Keratinocyte (primary cell): Measurements from ENCODE around the gene ROR2. TPM values are rescaled to one million over a fixed set of nuclear protein-coding genes. Genes with fewer than 3 reads are reported as not detected.

ENCODE experiments used
- DNase-seq: peaks from one replicate; pipeline ENCODE4 v3.0.0-alpha.2; 2011; ENCODE audit warnings: low read depth, missing footprints, low spot score
- FAIRE-seq: peaks from 2 replicates; lab custom pipeline; 2011; peaks lifted over from hg19 to GRCh38; lab: Jason Lieb, UNC
- H2AFZ ChIP-seq: 2 replicates; pipeline ENCODE4 v1.6.0; 2012; ENCODE audit warnings: low read length, control low read depth, inconsistent platforms; ENCODE audit not compliant: control insufficient read depth
- H3K27ac ChIP-seq: 2 replicates; pipeline ENCODE4 v1.5.1; 2011; ENCODE audit warnings: low read length; ENCODE audit not compliant: control insufficient read depth, insufficient read depth
- H3K27me3 ChIP-seq: 3 replicates; pipeline ENCODE4 v1.6.0; 2011; ENCODE audit warnings: low read length; ENCODE audit not compliant: control insufficient read depth, insufficient read depth; ENCODE audit errors: extremely low read depth
- H3K36me3 ChIP-seq, 2 experiments: 2 replicates in 1 of 2; 3 replicates in 1 of 2; pipeline ENCODE4 v1.5.1; 2011; ENCODE audit warnings: low read length in 2 of 2, mild to moderate bottlenecking in 1 of 2; ENCODE audit not compliant: control insufficient read depth in 2 of 2, insufficient read depth in 2 of 2; ENCODE audit errors: extremely low read depth in 1 of 2
- H3K4me1 ChIP-seq: 3 replicates; pipeline ENCODE4 v1.5.1; 2011; ENCODE audit warnings: low read length; ENCODE audit not compliant: control insufficient read depth, insufficient read depth; ENCODE audit errors: extremely low read depth
- H3K4me2 ChIP-seq: 3 replicates; pipeline ENCODE4 v1.6.0; 2011; ENCODE audit warnings: low read depth, low read length; ENCODE audit not compliant: control insufficient read depth, insufficient read depth; ENCODE audit errors: extremely low read depth
- H3K4me3 ChIP-seq, 3 experiments: fragments of 200-600 bp in 1 of 3; sonication (generic) in 1 of 3; 2 replicates in 2 of 3; 3 replicates in 1 of 3; pipeline ENCODE4 v1.5.1; 2011 to 2016; ENCODE audit warnings: low read length in 3 of 3, mild to moderate bottlenecking in 3 of 3, control low read depth in 2 of 3, inconsistent platforms in 1 of 3, low read depth in 1 of 3, mixed read lengths in 1 of 3, mixed run types in 1 of 3, moderate library complexity in 1 of 3; ENCODE audit not compliant: control insufficient read depth in 2 of 3, insufficient read depth in 2 of 3; ENCODE audit errors: extremely low read depth in 1 of 3
- H3K79me2 ChIP-seq: 2 replicates; pipeline ENCODE4 v1.6.0; 2012; ENCODE audit warnings: low read length; ENCODE audit not compliant: control insufficient read depth, insufficient read depth
- H3K9ac ChIP-seq: 3 replicates; pipeline ENCODE4 v1.6.0; 2011; ENCODE audit warnings: low read length; ENCODE audit not compliant: control insufficient read depth, insufficient read depth; ENCODE audit errors: extremely low read depth
- H3K9me1 ChIP-seq: 3 replicates; pipeline ENCODE4 v1.6.0; 2011; ENCODE audit warnings: low read length; ENCODE audit not compliant: control insufficient read depth, insufficient read depth; ENCODE audit errors: extremely low read depth
- H3K9me3 ChIP-seq: 2 replicates; pipeline ENCODE4 v1.5.1; 2012; ENCODE audit warnings: low read depth, low read length; ENCODE audit not compliant: control insufficient read depth
- H4K20me1 ChIP-seq: 3 replicates; pipeline ENCODE4 v1.6.0; 2011; ENCODE audit warnings: low read length; ENCODE audit not compliant: control insufficient read depth, insufficient read depth; ENCODE audit errors: extremely low read depth
- EZH2 ChIP-seq: IDR thresholded peaks from one replicate; pipeline ENCODE4 v1.6.1; 2012; ENCODE audit warnings: inconsistent platforms, mild to moderate bottlenecking, low read length, moderate library complexity
- dilution Hi-C: fragments of 300-500 bp; cut with MboI; formaldehyde crosslinking; loops from one replicate; pipeline ENCODE4 v1.7.0; 2020; ENCODE audit warnings: low sequenced_read_pairs; ENCODE audit not compliant: extremely low pct_ligation_motif_present
- polyA plus RNA-seq, 5 experiments: library from polyadenylated mRNA; depleted of rRNA in 3 of 5; stranded (reverse) in 3 of 5; stranded (forward) in 1 of 5; unstranded in 1 of 5; fragments of >200 nt; gene quantifications; 1 replicate in 1 of 5; 2 replicates in 3 of 5; 3 replicates in 1 of 5; pipeline versions ENCODE4 v1.2.1 to v1.2.3, GENCODE V29; 2011 to 2012; ENCODE audit warnings: missing spikeins in 2 of 5, low read depth in 1 of 5, low replicate concordance in 1 of 5
- TF ChIP-seq, protein P1 (sequence below), 3 experiments: IDR thresholded peaks in 1 of 3; conservative IDR thresholded peaks in 1 of 3; optimal IDR thresholded peaks in 1 of 3; 2 replicates in 2 of 3; 3 replicates in 1 of 3; pipeline versions ENCODE3 to v1.5.1; 2011; ENCODE audit warnings: low read length in 3 of 3, mild to moderate bottlenecking in 3 of 3, moderate library complexity in 2 of 3, control low read depth in 1 of 3, inconsistent platforms in 1 of 3; ENCODE audit not compliant: insufficient read depth in 2 of 3; ENCODE audit errors: extremely low read depth in 1 of 3

The ROR2 gene
- polyA plus RNA-seq, 1 donor (not counting 4 experiments of a cell fraction or from before 2014, with no cell fraction given), result 0.22 TPM

DNA sequence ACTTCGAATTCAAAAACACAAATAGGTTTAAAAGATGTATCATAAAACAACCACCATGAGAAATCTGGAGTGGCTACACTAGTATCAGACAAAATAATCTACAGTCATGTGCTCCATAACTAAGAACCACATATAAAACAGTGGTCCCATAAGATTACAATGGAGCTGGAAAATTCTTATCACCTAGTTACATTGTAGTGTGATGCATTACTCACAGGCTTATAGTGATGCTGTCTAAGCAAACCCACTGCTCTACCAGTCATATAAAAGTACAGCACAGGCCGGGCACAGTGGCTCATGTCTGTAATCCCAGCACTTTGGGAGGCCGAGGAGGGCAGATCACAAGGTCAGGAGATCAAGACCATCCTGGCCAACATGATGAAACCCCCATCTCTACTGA, 160.1 kb downstream of the ROR2 start:
- Histone ChIP-seq H2AFZ (no peak overlapping the region), H3K9ac (no peak overlapping the region), H3K9me3 (no peaks in the 10 kb centered on the region), H3K9me1 (no peaks in the 10 kb centered on the region), H3K79me2 (no peaks in the 10 kb centered on the region), H3K27ac (no peak overlapping the region), H4K20me1 (no peaks in the 10 kb centered on the region), H3K36me3 (no peaks in the 10 kb centered on the region), H3K4me2 (no peak overlapping the region), H3K4me1 (peaks cover 3% of the 10 kb centered on the region), H3K4me3 (no peak overlapping the region), H3K27me3 (no peaks in the 10 kb centered on the region)
- dilution Hi-C loops, result no loop called here
- DNase-seq (no peak), FAIRE-seq (no peak)
- TF ChIP-seq, protein P1, sequence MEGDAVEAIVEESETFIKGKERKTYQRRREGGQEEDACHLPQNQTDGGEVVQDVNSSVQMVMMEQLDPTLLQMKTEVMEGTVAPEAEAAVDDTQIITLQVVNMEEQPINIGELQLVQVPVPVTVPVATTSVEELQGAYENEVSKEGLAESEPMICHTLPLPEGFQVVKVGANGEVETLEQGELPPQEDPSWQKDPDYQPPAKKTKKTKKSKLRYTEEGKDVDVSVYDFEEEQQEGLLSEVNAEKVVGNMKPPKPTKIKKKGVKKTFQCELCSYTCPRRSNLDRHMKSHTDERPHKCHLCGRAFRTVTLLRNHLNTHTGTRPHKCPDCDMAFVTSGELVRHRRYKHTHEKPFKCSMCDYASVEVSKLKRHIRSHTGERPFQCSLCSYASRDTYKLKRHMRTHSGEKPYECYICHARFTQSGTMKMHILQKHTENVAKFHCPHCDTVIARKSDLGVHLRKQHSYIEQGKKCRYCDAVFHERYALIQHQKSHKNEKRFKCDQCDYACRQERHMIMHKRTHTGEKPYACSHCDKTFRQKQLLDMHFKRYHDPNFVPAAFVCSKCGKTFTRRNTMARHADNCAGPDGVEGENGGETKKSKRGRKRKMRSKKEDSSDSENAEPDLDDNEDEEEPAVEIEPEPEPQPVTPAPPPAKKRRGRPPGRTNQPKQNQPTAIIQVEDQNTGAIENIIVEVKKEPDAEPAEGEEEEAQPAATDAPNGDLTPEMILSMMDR (optimal IDR thresholded peaks at IDR 0.05 in 1 of 3, IDR thresholded peaks at IDR 0.05 in 1 of 3, conservative IDR thresholded peaks at IDR 0.05 in 1 of 3; ENCODE audit: extremely low read depth in 1 of 3, insufficient read depth in 2 of 3, low read length in 3 of 3), result no peak
- no peak for TF ChIP-seq EZH2

DNA sequence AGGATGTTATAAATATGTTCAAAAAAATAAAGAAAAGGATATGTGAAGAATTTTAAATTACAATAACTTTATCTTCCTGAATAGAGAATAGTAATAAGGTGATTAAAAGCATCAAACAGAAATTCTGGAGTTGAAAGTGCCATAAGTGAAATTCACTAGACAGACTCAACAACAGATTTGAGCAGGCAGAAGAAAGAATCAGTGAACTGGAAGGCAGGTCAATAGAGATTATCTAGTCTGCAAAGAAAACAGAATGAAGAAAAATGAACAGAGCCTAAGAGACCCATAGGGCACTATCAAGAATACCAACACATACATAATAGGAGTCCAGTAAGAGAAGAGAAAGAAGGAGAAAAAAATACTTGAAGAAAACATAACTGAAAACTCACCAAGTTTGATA, 162.1 kb downstream of the ROR2 start:
- Histone ChIP-seq H3K27ac (no peak overlapping the region), H4K20me1 (no peaks in the 10 kb centered on the region), H3K4me1 (peaks cover 3% of the 10 kb centered on the region), H3K9me3 (no peaks in the 10 kb centered on the region), H2AFZ (no peak overlapping the region), H3K36me3 (no peaks in the 10 kb centered on the region), H3K79me2 (no peaks in the 10 kb centered on the region), H3K4me3 (no peak overlapping the region), H3K9me1 (no peaks in the 10 kb centered on the region), H3K27me3 (no peaks in the 10 kb centered on the region), H3K9ac (no peak overlapping the region), H3K4me2 (no peak overlapping the region)
- no peak for FAIRE-seq
- TF ChIP-seq, protein P1 (optimal IDR thresholded peaks at IDR 0.05 in 1 of 3, IDR thresholded peaks at IDR 0.05 in 1 of 3, conservative IDR thresholded peaks at IDR 0.05 in 1 of 3; ENCODE audit: extremely low read depth in 1 of 3, insufficient read depth in 2 of 3, low read length in 3 of 3), result no peak
- no peak for TF ChIP-seq EZH2
- dilution Hi-C loops, result no loop called here
- no peak for DNase-seq
